Measurements from ENCODE around the gene MT1G. TPM values are rescaled to one million over a fixed set of nuclear protein-coding genes. Genes with fewer than 3 reads are reported as not detected.

The MT1G gene
- total RNA-seq, 1 experiment from 2014 or later, result 23.4 TPM

DNA sequence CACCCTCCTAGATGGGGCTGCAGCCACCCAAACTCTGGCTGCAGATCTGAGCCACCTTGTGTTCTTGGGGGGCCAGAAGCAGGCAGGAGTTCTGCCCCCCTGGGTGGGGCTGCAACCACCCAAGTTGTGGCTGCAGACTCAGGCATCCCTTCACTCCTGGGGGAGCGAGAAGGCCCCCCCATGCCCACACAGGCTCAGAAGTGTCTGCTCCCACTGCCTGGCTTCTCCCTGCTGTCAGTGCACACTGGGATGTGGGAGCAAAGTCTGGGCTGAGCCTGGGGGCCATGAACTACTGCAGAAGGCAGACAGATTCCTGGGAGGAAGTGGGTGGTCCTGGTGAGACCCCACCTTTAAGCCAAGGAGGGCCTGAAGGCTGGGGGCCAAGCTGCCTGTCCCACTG, 27.4 kb upstream of the MT1G start:
- Histone ChIP-seq H3K4me2 (ENCODE audit: insufficient read depth, insufficient read length, low read length) (no peak overlapping the region), H3K14ac (ENCODE audit: insufficient read depth, low read length) (no peak overlapping the region), H3K27me3 (ENCODE audit: insufficient read depth, low read length) (no peaks in the 10 kb centered on the region), H2BK12ac (ENCODE audit: insufficient read length, low read depth, low read length) (no peak overlapping the region), H4K20me1 (ENCODE audit: control insufficient read depth, insufficient read depth, insufficient read length) (no peaks in the 10 kb centered on the region), H2AFZ (ENCODE audit: low read length) (no peak overlapping the region), H4K8ac (replicated peaks; ENCODE audit: insufficient read length, low read depth, low read length) (no peak overlapping the region), H4K5ac (ENCODE audit: insufficient read length, low read depth, low read length) (no peak overlapping the region), H3T11ph (ENCODE audit: low read length) (no peak overlapping the region), H2BK20ac (ENCODE audit: low read depth, low read length, poor library complexity, severe bottlenecking) (no peak overlapping the region), H3K79me1 (ENCODE audit: insufficient read depth, low read depth, low read length, poor library complexity, severe bottlenecking) (no peaks in the 10 kb centered on the region), H2BK120ac (ENCODE audit: low read depth, low read length, poor library complexity, severe bottlenecking) (no peak overlapping the region), H3K4me1 (ENCODE audit: insufficient read depth, low read length) (no peaks in the 10 kb centered on the region), H3K79me2 (ENCODE audit: insufficient read depth, low read length) (no peaks in the 10 kb centered on the region), H3K9ac (ENCODE audit: extremely low read depth, insufficient read length, low read length) (no peak overlapping the region), H3K9me3 (ENCODE audit: control insufficient read depth, low read depth, low read length) (no peaks in the 10 kb centered on the region), H4K91ac (ENCODE audit: insufficient read length, low read depth, low read length) (no peak overlapping the region), H2BK5ac (ENCODE audit: insufficient read length, low read length) (no peak overlapping the region), H3K56ac (ENCODE audit: insufficient read length, low read depth, low read length) (no peak overlapping the region), H2AK5ac (ENCODE audit: insufficient read length, low read length) (no peak overlapping the region), H3K4ac (ENCODE audit: low read depth, low read length) (no peak overlapping the region), H3K23me2 (ENCODE audit: insufficient read length, low read depth, low read length, poor library complexity, severe bottlenecking) (no peaks in the 10 kb centered on the region), H3K23ac (ENCODE audit: insufficient read length, low read depth, low read length) (no peak overlapping the region), H3K18ac (ENCODE audit: insufficient read length, low read depth, low read length) (no peak overlapping the region), H3K27ac (ENCODE audit: insufficient read length, low read depth, low read length) (no peak overlapping the region), H2BK15ac (ENCODE audit: low read depth, low read length) (no peak overlapping the region)
- Mint-ChIP-seq H3K27me3 (ENCODE audit: low read depth) (peaks cover 6% of the 10 kb centered on the region), H3K4me3 (no peak overlapping the region), H3K4me1 (peaks cover 0 to 4% of the 10 kb centered on the region in 2 experiments; a peak in 2 of 4 replicates), H3K9me3 (peaks cover 11% of the 10 kb centered on the region in 2 experiments), H3K27ac (no peak overlapping the region), H3K36me3 (ENCODE audit: insufficient read depth in 1 of 3, low read depth in 3 of 3) (peaks cover 0 to 5% (median 5%) of the 10 kb centered on the region in 3 experiments; a peak in 4 of 7 replicates)
- TF ChIP-seq, protein P1, sequence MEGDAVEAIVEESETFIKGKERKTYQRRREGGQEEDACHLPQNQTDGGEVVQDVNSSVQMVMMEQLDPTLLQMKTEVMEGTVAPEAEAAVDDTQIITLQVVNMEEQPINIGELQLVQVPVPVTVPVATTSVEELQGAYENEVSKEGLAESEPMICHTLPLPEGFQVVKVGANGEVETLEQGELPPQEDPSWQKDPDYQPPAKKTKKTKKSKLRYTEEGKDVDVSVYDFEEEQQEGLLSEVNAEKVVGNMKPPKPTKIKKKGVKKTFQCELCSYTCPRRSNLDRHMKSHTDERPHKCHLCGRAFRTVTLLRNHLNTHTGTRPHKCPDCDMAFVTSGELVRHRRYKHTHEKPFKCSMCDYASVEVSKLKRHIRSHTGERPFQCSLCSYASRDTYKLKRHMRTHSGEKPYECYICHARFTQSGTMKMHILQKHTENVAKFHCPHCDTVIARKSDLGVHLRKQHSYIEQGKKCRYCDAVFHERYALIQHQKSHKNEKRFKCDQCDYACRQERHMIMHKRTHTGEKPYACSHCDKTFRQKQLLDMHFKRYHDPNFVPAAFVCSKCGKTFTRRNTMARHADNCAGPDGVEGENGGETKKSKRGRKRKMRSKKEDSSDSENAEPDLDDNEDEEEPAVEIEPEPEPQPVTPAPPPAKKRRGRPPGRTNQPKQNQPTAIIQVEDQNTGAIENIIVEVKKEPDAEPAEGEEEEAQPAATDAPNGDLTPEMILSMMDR (conservative IDR thresholded peaks at IDR 0.05), result no peak
- DNase-seq, result no peak
- no CpG with 5 or more reads among the region's 1 CpG for WGBS (ENCODE audit: extremely low coverage, insufficient read length, low lambda C conversion rate)

Data from H9 (cell line).